ENCODE data around the gene OR7G1. TPM values are rescaled to one million over a fixed set of nuclear protein-coding genes. Genes with fewer than 3 reads are reported as not detected.

The OR7G1 gene
- total and polyA plus RNA-seq, 2 of the 4 experiments (the other 2 are of a cell fraction) = not detected

DNA sequence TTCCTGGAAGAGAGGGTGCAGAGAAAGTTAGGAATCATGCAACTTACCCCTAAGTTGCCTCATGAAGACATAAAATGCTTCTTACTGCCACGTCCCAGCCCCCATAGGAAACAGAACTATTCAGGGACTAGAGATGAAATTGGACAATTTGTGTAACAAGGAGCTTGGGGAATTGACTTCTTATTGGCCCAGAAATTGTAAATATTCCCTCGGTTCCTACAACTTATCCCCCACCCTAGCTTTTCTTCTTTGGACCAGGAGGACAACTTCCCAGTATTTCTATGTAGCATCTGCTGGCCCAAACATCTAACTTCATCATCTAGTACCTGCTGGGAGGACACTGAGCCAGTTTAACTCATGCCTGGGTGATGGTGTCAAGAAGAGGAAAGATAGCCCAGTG, 28.8 kb downstream of the OR7G1 start, which contains the start of gene OR1M1:
TSS of gene OR1M1 (plus strand) at position 301 of the 400 bp plus-strand sequence. CDS start 6,184 bp downstream, outside the sequence.
- no peak within 1 kb of the TSS for H3K18ac ChIP-seq (ENCODE audit: low read depth, low read length)
- no TSS peak for BruUV-seq (replicated peaks)
- H3K23ac ChIP-seq (ENCODE audit: low read depth, low read length) = no peak within 1 kb of the TSS
- no peak within 1 kb of the TSS for H3K14ac ChIP-seq (replicated peaks; ENCODE audit: low read depth, low read length)
- H4K8ac ChIP-seq (ENCODE audit: low read depth in 2 of 2, low read length in 2 of 2) = no peak within 1 kb of the TSS
- H3K4me2 ChIP-seq (ENCODE audit: low read depth, low read length) = no peak within 1 kb of the TSS
- H2BK5ac ChIP-seq (ENCODE audit: low read depth, low read length, poor library complexity, severe bottlenecking) = no peak within 1 kb of the TSS
- no peak within 1 kb of the TSS for H3K56ac ChIP-seq (ENCODE audit: extremely low read depth, insufficient read depth, low read length)
- in situ Hi-C loops (cut with MboI; ENCODE audit: low sequenced_read_pairs) (loop anchor here (25.0 kb wide), 1 partner anchor 424 kb away; no protein-coding TSS in a partner anchor), intact Hi-C loops (cut with micrococcal nuclease) (no loop called here), dilution Hi-C loops (cut with HindIII; ENCODE audit: low sequenced_read_pairs, unreplicated experiment) (no loop called here)
- H2BK120ac ChIP-seq (ENCODE audit: low read depth, low read length) = no peak within 1 kb of the TSS
- DNase-seq = no peak
- no peak within 1 kb of the TSS for H2BK20ac ChIP-seq (ENCODE audit: low read depth, low read length)
- no peak within 1 kb of the TSS for H2BK15ac ChIP-seq (ENCODE audit: low read depth, low read length)
- no peaks in the 10 kb centered on the region for H3K9me1 ChIP-seq (ENCODE audit: insufficient read depth, low read length)
- no peaks in the 10 kb centered on the region for H3K27me3 ChIP-seq (ENCODE audit: control insufficient read depth, insufficient read depth, low read length)
- peaks cover 5% of the 10 kb centered on the region; the same call in 1 of the 2 replicates for H3K9me3 ChIP-seq (ENCODE audit: control insufficient read depth, insufficient read depth, low read length)
- no peak for ATAC-seq (ENCODE audit: low read depth)
- H2AK5ac ChIP-seq (ENCODE audit: low read depth, low read length) = no peak within 1 kb of the TSS
- no CpG with 5 or more reads among the region's 2 CpGs for WGBS, 2 experiments (ENCODE audit: extremely low coverage in 2 of 2, insufficient read length in 1 of 2)
- no peak within 1 kb of the TSS for H3K27ac ChIP-seq (ENCODE audit: insufficient read depth, low read length)
- no peaks in the 10 kb centered on the region for H4K20me1 ChIP-seq (ENCODE audit: insufficient read depth, low read length)
- no peak within 1 kb of the TSS for H3K4me3 ChIP-seq (ENCODE audit: insufficient read depth, low read depth, low read length)
- H4K5ac ChIP-seq (ENCODE audit: low read depth, low read length) = no peak within 1 kb of the TSS
- H3K4ac ChIP-seq (ENCODE audit: low read depth, low read length) = no peak within 1 kb of the TSS
- no peaks in the 10 kb centered on the region for H3K4me1 ChIP-seq (ENCODE audit: control insufficient read depth, insufficient read depth, low read length)
- H3K36me3 ChIP-seq (ENCODE audit: control insufficient read depth, insufficient read depth, low read length) = no peaks in the 10 kb centered on the region
- H2AK9ac ChIP-seq (replicated peaks; ENCODE audit: low read depth, low read length, poor library complexity) = no peak within 1 kb of the TSS
- H4K91ac ChIP-seq (ENCODE audit: insufficient read depth, low read depth, low read length) = no peak within 1 kb of the TSS
- H3K9ac ChIP-seq (ENCODE audit: low read depth, low read length) = no peak within 1 kb of the TSS
- CTCF ChIA-PET = no interaction called here
- H2AFZ ChIP-seq (replicated peaks; ENCODE audit: low read length, poor library complexity) = no peak within 1 kb of the TSS
- TF ChIP-seq RFX5 (IDR thresholded peaks at IDR 0.05; ENCODE audit: low read depth, low read length) = no peak
- TF ChIP-seq, protein P1, sequence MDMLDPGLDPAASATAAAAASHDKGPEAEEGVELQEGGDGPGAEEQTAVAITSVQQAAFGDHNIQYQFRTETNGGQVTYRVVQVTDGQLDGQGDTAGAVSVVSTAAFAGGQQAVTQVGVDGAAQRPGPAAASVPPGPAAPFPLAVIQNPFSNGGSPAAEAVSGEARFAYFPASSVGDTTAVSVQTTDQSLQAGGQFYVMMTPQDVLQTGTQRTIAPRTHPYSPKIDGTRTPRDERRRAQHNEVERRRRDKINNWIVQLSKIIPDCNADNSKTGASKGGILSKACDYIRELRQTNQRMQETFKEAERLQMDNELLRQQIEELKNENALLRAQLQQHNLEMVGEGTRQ (IDR thresholded peaks at IDR 0.05; ENCODE audit: low read depth, low read length) = no peak
- TF ChIP-seq NFE2L2 (IDR thresholded peaks at IDR 0.05; ENCODE audit: low read depth, low read length) = no peak
- no peak for TF ChIP-seq BHLHE40 (IDR thresholded peaks at IDR 0.05; ENCODE audit: low read depth, low read length)
- no peak for TF ChIP-seq CEBPB (IDR thresholded peaks at IDR 0.05; ENCODE audit: low read depth, low read length)
- TF ChIP-seq MAZ (IDR thresholded peaks at IDR 0.05; ENCODE audit: borderline replicate concordance, low read depth, low read length) = no peak
- H3K79me1 ChIP-seq (ENCODE audit: low read depth in 1 of 2, low read length in 2 of 2) = no peaks in the 10 kb centered on the region
- POLR2A ChIA-PET (ENCODE audit: unreplicated experiment) = no interaction called here
